ENCODE results near the gene APOBEC3B. TPM values are rescaled to one million over a fixed set of nuclear protein-coding genes. Genes with fewer than 3 reads are reported as not detected.
"Not testable (repeated sequence)": the region's sequence is repeated elsewhere in the genome, so short reads cannot be mapped to it uniquely, and the experiment has no call there.

APOBEC3B gene
- total and polyA plus RNA-seq, 9 donors, result 0.43 to 1.9 (median 1.1) TPM; not detected in 1

DNA sequence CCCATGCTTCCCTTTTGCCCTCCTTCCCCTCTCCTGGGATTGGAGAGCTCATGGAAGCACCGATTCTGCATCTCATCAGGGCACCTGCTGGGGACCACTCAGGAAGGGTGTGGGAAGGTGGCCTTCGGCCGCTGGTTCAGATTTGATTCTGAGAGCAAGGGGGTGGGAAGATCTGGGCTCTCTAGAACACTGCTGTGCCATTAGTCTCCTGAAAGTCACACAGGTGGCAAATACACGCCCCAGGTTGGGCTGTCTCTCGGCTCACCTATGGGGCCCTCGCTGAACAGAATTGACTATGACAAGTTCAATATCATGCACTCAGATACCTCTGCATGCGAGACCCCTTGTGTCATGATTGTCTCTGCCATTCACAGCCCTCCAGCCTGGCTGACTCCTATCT, 37.5 kb upstream of the APOBEC3B start:
- Histone ChIP-seq H3K36me3 (no peaks in the 10 kb centered on the region), H3K4me3 (no peak overlapping the region), H3K27me3 (no peaks in the 10 kb centered on the region), H3K4me1 (ENCODE audit: insufficient read depth) (no peaks in the 10 kb centered on the region), H3K27ac (no peak overlapping the region), H3K9me3 (no peaks in the 10 kb centered on the region)
- TF ChIP-seq EP300 (IDR thresholded peaks at IDR 0.05) (no peak), POLR2A (IDR thresholded peaks at IDR 0.05) (no peak)
- TF ChIP-seq, protein P1, sequence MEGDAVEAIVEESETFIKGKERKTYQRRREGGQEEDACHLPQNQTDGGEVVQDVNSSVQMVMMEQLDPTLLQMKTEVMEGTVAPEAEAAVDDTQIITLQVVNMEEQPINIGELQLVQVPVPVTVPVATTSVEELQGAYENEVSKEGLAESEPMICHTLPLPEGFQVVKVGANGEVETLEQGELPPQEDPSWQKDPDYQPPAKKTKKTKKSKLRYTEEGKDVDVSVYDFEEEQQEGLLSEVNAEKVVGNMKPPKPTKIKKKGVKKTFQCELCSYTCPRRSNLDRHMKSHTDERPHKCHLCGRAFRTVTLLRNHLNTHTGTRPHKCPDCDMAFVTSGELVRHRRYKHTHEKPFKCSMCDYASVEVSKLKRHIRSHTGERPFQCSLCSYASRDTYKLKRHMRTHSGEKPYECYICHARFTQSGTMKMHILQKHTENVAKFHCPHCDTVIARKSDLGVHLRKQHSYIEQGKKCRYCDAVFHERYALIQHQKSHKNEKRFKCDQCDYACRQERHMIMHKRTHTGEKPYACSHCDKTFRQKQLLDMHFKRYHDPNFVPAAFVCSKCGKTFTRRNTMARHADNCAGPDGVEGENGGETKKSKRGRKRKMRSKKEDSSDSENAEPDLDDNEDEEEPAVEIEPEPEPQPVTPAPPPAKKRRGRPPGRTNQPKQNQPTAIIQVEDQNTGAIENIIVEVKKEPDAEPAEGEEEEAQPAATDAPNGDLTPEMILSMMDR (IDR thresholded peaks at IDR 0.05), result no peak
- peak in 1 of 5 donors; percentile 10 for DNase-seq
- intact Hi-C loops (cut with DNase I), result no loop called here
- WGBS, 3 donors, result 84 to 92% (median 91%) methylated on average over 7 of the region's 7 CpGs

- H3K27me3 ChIP-seq; H3K9me3 ChIP-seq; DNase-seq; H3K4me1 ChIP-seq (ENCODE audit: insufficient read depth); H3K36me3 ChIP-seq; H3K4me3 ChIP-seq; H3K27ac ChIP-seq; intact Hi-C loops (cut with DNase I): not testable (repeated sequence)
These were observed 36.3 kb upstream of the APOBEC3B start for GRCh38 chr22:38945706-38946338.

DNA sequence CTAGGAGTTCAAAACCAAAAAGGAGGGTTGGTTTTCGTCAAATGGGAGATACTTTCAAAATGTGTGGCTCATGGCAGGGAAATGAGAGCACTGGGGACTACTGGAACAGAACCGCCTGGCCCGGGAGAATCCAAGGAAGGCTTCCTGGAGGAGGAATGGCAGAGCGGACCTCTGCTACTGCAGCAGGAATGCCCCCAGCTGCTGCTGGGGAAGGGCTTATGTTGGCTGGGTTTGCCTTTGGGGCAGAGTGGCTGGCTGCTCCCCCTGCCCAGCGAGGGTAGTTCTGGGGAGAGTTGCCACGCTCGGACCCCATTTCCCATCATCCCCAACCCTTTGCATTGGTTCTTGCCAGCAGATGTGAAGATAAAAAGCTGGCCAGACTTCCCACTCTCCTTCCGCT, 35.4 kb upstream of the APOBEC3B start:
- intact Hi-C loops (cut with DNase I), result no loop called here
- no peak for DNase-seq

GRCh38 chr22:38947321-38948140, 34.6 kb upstream of the APOBEC3B start:
- Histone ChIP-seq H3K27ac (no peak overlapping the region), H3K4me3 (no peak overlapping the region), H3K4me1 (ENCODE audit: insufficient read depth) (no peaks in the 10 kb centered on the region), H3K36me3 (no peaks in the 10 kb centered on the region), H3K9me3 (no peaks in the 10 kb centered on the region), H3K27me3 (no peaks in the 10 kb centered on the region)
- DNase-seq, result peak in 1 of 5 donors; percentile 13
- no peak for TF ChIP-seq POLR2A (IDR thresholded peaks at IDR 0.05)
- no peak for TF ChIP-seq EP300 (IDR thresholded peaks at IDR 0.05)
- TF ChIP-seq, protein P1 (IDR thresholded peaks at IDR 0.05), result no peak
- WGBS, 3 donors, result 75 to 82% (median 75%) methylated on average over 14 of the region's 14 CpGs
- intact Hi-C loops (cut with DNase I), result no loop called here

More for the DNA sequence above, 35.4 kb upstream of the APOBEC3B start:
- Histone ChIP-seq H3K36me3 (no peaks in the 10 kb centered on the region), H3K27ac (no peak overlapping the region), H3K9me3 (no peaks in the 10 kb centered on the region), H3K4me1 (ENCODE audit: insufficient read depth) (no peaks in the 10 kb centered on the region), H3K4me3 (no peak overlapping the region), H3K27me3 (no peaks in the 10 kb centered on the region)
- WGBS, 3 donors, result 86 to 94% (median 91%) methylated on average over 8 of the region's 8 CpGs
- TF ChIP-seq POLR2A (IDR thresholded peaks at IDR 0.05) (no peak), EP300 (IDR thresholded peaks at IDR 0.05) (no peak)
- TF ChIP-seq, protein P1 (IDR thresholded peaks at IDR 0.05), result no peak
